ENCODE measurements around the gene POLR1D.

The POLR1D gene

GRCh38 chr13:27643334-27644132, 21.8 kb downstream of the POLR1D start:
- no peaks in the 10 kb centered on the region for H3K27me3 ChIP-seq (ENCODE audit: low read depth, low read length)
- H3K9me3 ChIP-seq (ENCODE audit: insufficient read depth, low read length) = peaks cover 4% of the 10 kb centered on the region; the same call in 1 of the 2 replicates
- H3K9ac ChIP-seq (ENCODE audit: low read length) = no peak overlapping the region
- no peak overlapping the region for H3K27ac ChIP-seq (ENCODE audit: low read length)
- no peak overlapping the region for H3K4me2 ChIP-seq (ENCODE audit: low read length)
- peaks cover 10% of the 10 kb centered on the region; the same call in 1 of the 2 replicates for H3K4me1 ChIP-seq (ENCODE audit: low read length)
- H2AFZ ChIP-seq (ENCODE audit: low read depth, low read length) = no peak overlapping the region
- peaks cover 84% of the 10 kb centered on the region for H3K79me2 ChIP-seq (ENCODE audit: low read length)
- no peak overlapping the region for H3K4me3 ChIP-seq (ENCODE audit: low read length)
- peaks cover 41% of the 10 kb centered on the region for H3K36me3 ChIP-seq (replicated peaks; ENCODE audit: low read depth, low read length)
- H4K20me1 ChIP-seq (ENCODE audit: insufficient read depth, low read length) = peaks cover 44% of the 10 kb centered on the region
- no peak for TF ChIP-seq EZH2phosphoT487 (IDR thresholded peaks at IDR 0.05; ENCODE audit: low read depth)
- TF ChIP-seq, protein P1, sequence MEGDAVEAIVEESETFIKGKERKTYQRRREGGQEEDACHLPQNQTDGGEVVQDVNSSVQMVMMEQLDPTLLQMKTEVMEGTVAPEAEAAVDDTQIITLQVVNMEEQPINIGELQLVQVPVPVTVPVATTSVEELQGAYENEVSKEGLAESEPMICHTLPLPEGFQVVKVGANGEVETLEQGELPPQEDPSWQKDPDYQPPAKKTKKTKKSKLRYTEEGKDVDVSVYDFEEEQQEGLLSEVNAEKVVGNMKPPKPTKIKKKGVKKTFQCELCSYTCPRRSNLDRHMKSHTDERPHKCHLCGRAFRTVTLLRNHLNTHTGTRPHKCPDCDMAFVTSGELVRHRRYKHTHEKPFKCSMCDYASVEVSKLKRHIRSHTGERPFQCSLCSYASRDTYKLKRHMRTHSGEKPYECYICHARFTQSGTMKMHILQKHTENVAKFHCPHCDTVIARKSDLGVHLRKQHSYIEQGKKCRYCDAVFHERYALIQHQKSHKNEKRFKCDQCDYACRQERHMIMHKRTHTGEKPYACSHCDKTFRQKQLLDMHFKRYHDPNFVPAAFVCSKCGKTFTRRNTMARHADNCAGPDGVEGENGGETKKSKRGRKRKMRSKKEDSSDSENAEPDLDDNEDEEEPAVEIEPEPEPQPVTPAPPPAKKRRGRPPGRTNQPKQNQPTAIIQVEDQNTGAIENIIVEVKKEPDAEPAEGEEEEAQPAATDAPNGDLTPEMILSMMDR (IDR thresholded peaks at IDR 0.05; ENCODE audit: low read depth, low read length) = no peak

DNA sequence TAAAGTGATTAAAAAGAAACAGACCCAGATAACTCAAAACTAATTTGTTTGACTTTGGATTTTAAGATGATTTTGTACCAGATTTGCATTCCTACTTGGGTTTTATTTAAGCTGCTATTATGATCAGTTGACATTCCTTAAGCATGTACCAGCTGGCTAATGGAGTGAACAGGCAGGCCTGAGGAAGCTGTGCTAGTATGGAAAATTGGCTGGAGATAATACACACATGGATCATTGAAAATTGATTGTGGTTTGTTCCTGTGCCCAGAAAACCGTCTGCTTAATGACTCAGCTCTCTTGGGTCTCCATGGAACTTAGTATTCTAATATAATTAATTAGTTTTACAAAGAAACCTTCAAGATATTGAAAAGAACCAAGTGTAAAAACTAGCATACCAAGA, 22.6 kb downstream of the POLR1D start:
- H3K4me2 ChIP-seq (ENCODE audit: low read length) = no peak overlapping the region
- H3K4me3 ChIP-seq (ENCODE audit: low read length) = no peak overlapping the region
- H3K9ac ChIP-seq (ENCODE audit: low read length) = no peak overlapping the region
- TF ChIP-seq, protein P1 (IDR thresholded peaks at IDR 0.05; ENCODE audit: low read depth, low read length) = no peak
- TF ChIP-seq EZH2phosphoT487 (IDR thresholded peaks at IDR 0.05; ENCODE audit: low read depth) = no peak
- peaks cover 76% of the 10 kb centered on the region for H3K79me2 ChIP-seq (ENCODE audit: low read length)
- peaks cover 49% of the 10 kb centered on the region for H3K36me3 ChIP-seq (replicated peaks; ENCODE audit: low read depth, low read length)
- peaks cover 10% of the 10 kb centered on the region; the same call in 1 of the 2 replicates for H3K4me1 ChIP-seq (ENCODE audit: low read length)
- H3K27me3 ChIP-seq (ENCODE audit: low read depth, low read length) = no peaks in the 10 kb centered on the region
- no peak overlapping the region for H2AFZ ChIP-seq (ENCODE audit: low read depth, low read length)
- no peak overlapping the region for H3K27ac ChIP-seq (ENCODE audit: low read length)
- H3K9me3 ChIP-seq (ENCODE audit: insufficient read depth, low read length) = peaks cover 10% of the 10 kb centered on the region; the same call in 1 of the 2 replicates
- H4K20me1 ChIP-seq (ENCODE audit: insufficient read depth, low read length) = peaks cover 39% of the 10 kb centered on the region

GRCh38 chr13:27650312-27650711, 28.6 kb downstream of the POLR1D start:
- Histone ChIP-seq H3K79me2 (ENCODE audit: low read length) (peaks cover 39% of the 10 kb centered on the region), H3K9me3 (ENCODE audit: insufficient read depth, low read length) (peaks cover 23% of the 10 kb centered on the region), H3K27ac (ENCODE audit: low read length) (no peak overlapping the region), H4K20me1 (ENCODE audit: insufficient read depth, low read length) (no peaks in the 10 kb centered on the region), H3K4me1 (ENCODE audit: low read length) (no peaks in the 10 kb centered on the region), H3K4me2 (ENCODE audit: low read length) (no peak overlapping the region), H3K27me3 (ENCODE audit: low read depth, low read length) (no peaks in the 10 kb centered on the region), H3K36me3 (replicated peaks; ENCODE audit: low read depth, low read length) (peaks cover 60% of the 10 kb centered on the region), H2AFZ (ENCODE audit: low read depth, low read length) (no peak overlapping the region), H3K4me3 (ENCODE audit: low read length) (no peak overlapping the region), H3K9ac (ENCODE audit: low read length) (no peak overlapping the region)
- TF ChIP-seq, protein P1 (IDR thresholded peaks at IDR 0.05; ENCODE audit: low read depth, low read length) = no peak
- no peak for TF ChIP-seq EZH2phosphoT487 (IDR thresholded peaks at IDR 0.05; ENCODE audit: low read depth)

DNA sequence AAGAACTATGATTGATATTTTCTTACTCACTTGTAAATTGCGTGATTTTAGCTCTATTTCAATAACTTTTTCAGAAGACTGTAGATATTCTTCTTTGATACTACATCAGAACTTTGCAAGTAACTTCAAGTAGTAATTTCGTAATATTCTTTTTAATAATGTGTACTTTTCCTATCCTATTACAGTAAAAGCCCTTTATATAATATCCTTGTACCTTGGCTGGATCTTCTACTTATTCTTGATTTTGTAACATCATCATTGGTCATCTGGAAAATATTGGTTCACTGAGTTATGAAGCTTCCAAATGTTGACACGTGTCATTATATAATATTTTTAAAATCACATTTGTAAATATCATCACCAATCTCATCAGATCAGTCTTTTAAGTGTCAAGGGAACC, 32.4 kb downstream of the POLR1D start:
- Histone ChIP-seq H3K27ac (ENCODE audit: low read length) (no peak overlapping the region), H3K9me3 (ENCODE audit: insufficient read depth, low read length) (peaks cover 15% of the 10 kb centered on the region), H3K36me3 (replicated peaks; ENCODE audit: low read depth, low read length) (peaks cover 45% of the 10 kb centered on the region), H4K20me1 (ENCODE audit: insufficient read depth, low read length) (no peaks in the 10 kb centered on the region), H3K4me1 (ENCODE audit: low read length) (no peaks in the 10 kb centered on the region; the same call in 1 of the 2 replicates), H3K79me2 (ENCODE audit: low read length) (peaks cover 42% of the 10 kb centered on the region), H3K9ac (ENCODE audit: low read length) (no peak overlapping the region), H3K4me2 (ENCODE audit: low read length) (no peak overlapping the region), H2AFZ (ENCODE audit: low read depth, low read length) (no peak overlapping the region), H3K27me3 (ENCODE audit: low read depth, low read length) (no peaks in the 10 kb centered on the region), H3K4me3 (ENCODE audit: low read length) (no peak overlapping the region)
- TF ChIP-seq EZH2phosphoT487 (IDR thresholded peaks at IDR 0.05; ENCODE audit: low read depth) = no peak
- TF ChIP-seq, protein P1 (IDR thresholded peaks at IDR 0.05; ENCODE audit: low read depth, low read length) = no peak

All from OCI-LY3 (cell line).